OCI-LY1 (cell line): ENCODE results near the gene CTNNA1.

Experiments
- H2AFZ ChIP-seq: fragments of 200-600 bp; sonication (generic), shearing (Covaris generic); 2 replicates; pipeline ENCODE4 v1.6.0; 2014; ENCODE audit warnings: antibody characterized with exemption, mild to moderate bottlenecking, low read length
- H3F3A ChIP-seq: fragments of 200-600 bp; sonication (generic), shearing (Covaris generic); 2 replicates; pipeline ENCODE4 v1.6.0; 2014; ENCODE audit warnings: mild to moderate bottlenecking, antibody characterized with exemption, low read length, moderate library complexity; ENCODE audit not compliant: insufficient read depth
- H3K27ac ChIP-seq: fragments of 200-600 bp; sonication (generic); 2 replicates; pipeline ENCODE4 v1.5.1; 2014; ENCODE audit warnings: low read length, mixed run types, mild to moderate bottlenecking, low read depth; ENCODE audit not compliant: poor library complexity, severe bottlenecking
- H3K27me3 ChIP-seq: fragments of 200-600 bp; sonication (generic); 2 replicates; pipeline ENCODE4 v1.6.0; 2014; ENCODE audit warnings: antibody characterized with exemption, mild to moderate bottlenecking, low read length, moderate library complexity; ENCODE audit not compliant: insufficient read depth
- H3K36me3 ChIP-seq: fragments of 200-600 bp; sonication (generic); 2 replicates; pipeline ENCODE4 v1.6.1; 2014; ENCODE audit warnings: mild to moderate bottlenecking, antibody characterized with exemption, low read length, moderate library complexity, mixed read lengths; ENCODE audit not compliant: insufficient read depth
- H3K4me1 ChIP-seq: fragments of 200-600 bp; sonication (generic); 2 replicates; pipeline ENCODE4 v1.5.1; 2014; ENCODE audit warnings: mild to moderate bottlenecking, low read length, moderate library complexity; ENCODE audit not compliant: insufficient read depth, severe bottlenecking
- H3K4me2 ChIP-seq: fragments of 200-600 bp; sonication (generic), shearing (Covaris generic); 2 replicates; pipeline ENCODE4 v1.6.1; 2014; ENCODE audit warnings: low read length
- H3K4me3 ChIP-seq: fragments of 200-600 bp; sonication (generic); 2 replicates; pipeline ENCODE4 v1.5.1; 2014; ENCODE audit warnings: low read length, low read depth, mild to moderate bottlenecking, mixed read lengths; ENCODE audit not compliant: poor library complexity, severe bottlenecking
- H3K79me2 ChIP-seq: fragments of 200-600 bp; shearing (Covaris generic); 2 replicates; pipeline ENCODE4 v1.6.1; 2016; ENCODE audit warnings: mixed run types, low read length, mixed read lengths; ENCODE audit not compliant: insufficient read depth
- H3K9ac ChIP-seq: fragments of 200-600 bp; sonication (generic), shearing (Covaris generic); 2 replicates; pipeline ENCODE4 v1.6.1; 2014; ENCODE audit warnings: mild to moderate bottlenecking, low read length, mixed read lengths
- H3K9me2 ChIP-seq: fragments of 200-600 bp; sonication (generic), shearing (Covaris generic); 2 replicates; pipeline ENCODE4 v1.6.1; 2014; ENCODE audit warnings: low read depth, mild to moderate bottlenecking, low read length, mixed read lengths
- H3K9me3 ChIP-seq: fragments of 200-600 bp; shearing (Covaris generic); 2 replicates; pipeline ENCODE4 v1.6.1; 2014; ENCODE audit warnings: low read length, mixed read lengths
- H4K20me1 ChIP-seq: fragments of 200-600 bp; sonication (generic), shearing (Covaris generic); 2 replicates; pipeline ENCODE4 v1.6.0; 2016; ENCODE audit warnings: mild to moderate bottlenecking, low read length; ENCODE audit not compliant: insufficient read depth
- EZH2 ChIP-seq: fragments of 200-600 bp; sonication (generic), shearing (Covaris generic); IDR thresholded peaks from 2 replicates; pipeline ENCODE4 v1.8.0; 2017; ENCODE audit warnings: borderline replicate concordance, mixed run types, mild to moderate bottlenecking, antibody characterized with exemption, low read length, moderate library complexity, mixed read lengths
- TF ChIP-seq, protein P1 (sequence below): fragments of 200-600 bp; sonication (generic), shearing (Covaris generic); IDR thresholded peaks from 2 replicates; pipeline ENCODE4 v1.5.1; 2017; ENCODE audit warnings: mild to moderate bottlenecking, antibody characterized with exemption, low read length, moderate library complexity, mixed read lengths

CTNNA1 gene

DNA sequence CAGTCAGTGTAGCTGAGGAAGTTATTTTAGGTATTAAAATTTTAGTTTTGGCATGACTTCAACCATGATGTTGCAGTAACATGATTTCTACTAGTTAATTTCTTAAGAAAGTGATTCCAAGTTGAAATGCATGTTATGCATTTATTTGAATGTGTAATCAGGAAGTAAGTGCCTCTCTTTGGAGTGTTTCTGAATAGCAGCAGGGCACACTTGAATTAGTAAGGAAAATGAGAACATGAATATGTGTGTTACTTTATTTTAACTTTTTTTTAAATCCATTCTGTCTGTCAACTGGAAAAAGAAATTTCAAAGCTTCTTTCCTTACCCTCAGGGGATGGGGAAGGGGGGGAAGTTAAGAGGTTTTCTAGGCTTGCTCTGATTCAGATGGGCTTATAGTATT is 40.4 kb downstream of the CTNNA1 start:
- Histone ChIP-seq H3K79me2 (no peaks in the 10 kb centered on the region), H3K4me1 (no peaks in the 10 kb centered on the region), H3F3A (no peaks in the 10 kb centered on the region), H4K20me1 (no peaks in the 10 kb centered on the region), H3K36me3 (no peaks in the 10 kb centered on the region), H3K9me3 (no peaks in the 10 kb centered on the region), H3K27ac (no peak overlapping the region), H3K9ac (no peak overlapping the region), H2AFZ (no peak overlapping the region), H3K4me3 (no peak overlapping the region), H3K4me2 (no peak overlapping the region), H3K9me2 (no peaks in the 10 kb centered on the region), H3K27me3 (no peaks in the 10 kb centered on the region)
- TF ChIP-seq EZH2 = no peak
- TF ChIP-seq, protein P1, sequence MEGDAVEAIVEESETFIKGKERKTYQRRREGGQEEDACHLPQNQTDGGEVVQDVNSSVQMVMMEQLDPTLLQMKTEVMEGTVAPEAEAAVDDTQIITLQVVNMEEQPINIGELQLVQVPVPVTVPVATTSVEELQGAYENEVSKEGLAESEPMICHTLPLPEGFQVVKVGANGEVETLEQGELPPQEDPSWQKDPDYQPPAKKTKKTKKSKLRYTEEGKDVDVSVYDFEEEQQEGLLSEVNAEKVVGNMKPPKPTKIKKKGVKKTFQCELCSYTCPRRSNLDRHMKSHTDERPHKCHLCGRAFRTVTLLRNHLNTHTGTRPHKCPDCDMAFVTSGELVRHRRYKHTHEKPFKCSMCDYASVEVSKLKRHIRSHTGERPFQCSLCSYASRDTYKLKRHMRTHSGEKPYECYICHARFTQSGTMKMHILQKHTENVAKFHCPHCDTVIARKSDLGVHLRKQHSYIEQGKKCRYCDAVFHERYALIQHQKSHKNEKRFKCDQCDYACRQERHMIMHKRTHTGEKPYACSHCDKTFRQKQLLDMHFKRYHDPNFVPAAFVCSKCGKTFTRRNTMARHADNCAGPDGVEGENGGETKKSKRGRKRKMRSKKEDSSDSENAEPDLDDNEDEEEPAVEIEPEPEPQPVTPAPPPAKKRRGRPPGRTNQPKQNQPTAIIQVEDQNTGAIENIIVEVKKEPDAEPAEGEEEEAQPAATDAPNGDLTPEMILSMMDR = no peak

DNA sequence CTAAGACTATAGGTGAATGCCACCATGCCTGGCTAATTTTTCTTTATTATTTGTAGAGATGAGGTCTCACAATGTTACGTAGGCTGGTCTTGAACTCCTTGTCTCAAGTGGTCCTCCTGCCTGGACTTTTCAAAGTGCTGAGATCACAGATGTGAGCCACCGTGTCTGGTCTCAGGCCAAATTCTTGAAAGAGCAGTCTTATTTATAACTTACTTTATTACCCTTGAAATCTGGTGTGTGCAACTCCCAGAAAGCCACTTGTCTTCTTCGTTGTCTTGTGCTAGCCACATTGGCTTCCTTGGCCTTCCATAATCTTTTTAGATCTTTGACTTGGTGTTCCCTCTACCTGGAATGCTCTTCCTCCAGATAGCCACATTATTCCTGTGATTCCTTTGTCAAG is 50.1 kb downstream of the CTNNA1 start:
- Histone ChIP-seq H3K27me3 (no peaks in the 10 kb centered on the region), H3K79me2 (no peaks in the 10 kb centered on the region), H3K9me3 (no peaks in the 10 kb centered on the region), H3K4me1 (no peaks in the 10 kb centered on the region), H3K36me3 (no peaks in the 10 kb centered on the region), H2AFZ (no peak overlapping the region), H3K9me2 (no peaks in the 10 kb centered on the region), H3K27ac (no peak overlapping the region), H4K20me1 (no peaks in the 10 kb centered on the region), H3K4me2 (no peak overlapping the region), H3F3A (no peaks in the 10 kb centered on the region), H3K9ac (no peak overlapping the region), H3K4me3 (no peak overlapping the region)
- no peak for TF ChIP-seq EZH2
- TF ChIP-seq, protein P1 = no peak

DNA sequence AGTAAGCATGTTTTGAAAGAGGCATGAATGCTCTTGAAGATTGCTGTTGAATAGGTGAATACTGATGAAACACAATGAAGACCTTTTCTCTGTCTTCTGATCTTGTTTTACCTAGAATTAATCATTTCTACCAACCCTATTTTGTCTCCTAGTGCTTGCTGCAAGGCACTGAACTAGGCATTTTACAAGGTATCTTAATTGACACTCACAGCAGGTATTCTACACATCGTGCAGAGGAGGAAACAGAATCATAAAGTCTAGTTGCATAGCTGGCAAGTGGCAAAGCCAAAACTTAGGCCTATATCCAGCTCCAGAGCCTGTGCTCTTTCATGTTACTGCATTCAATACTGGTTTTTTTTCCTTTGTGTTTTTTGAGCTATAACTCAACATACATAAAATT is 50.7 kb downstream of the CTNNA1 start:
- Histone ChIP-seq H3K4me1 (no peaks in the 10 kb centered on the region), H3K4me2 (no peak overlapping the region), H3K36me3 (no peaks in the 10 kb centered on the region), H3K79me2 (no peaks in the 10 kb centered on the region), H3F3A (no peaks in the 10 kb centered on the region), H3K9me2 (no peaks in the 10 kb centered on the region), H3K4me3 (no peak overlapping the region), H3K27me3 (no peaks in the 10 kb centered on the region), H3K27ac (no peak overlapping the region), H2AFZ (no peak overlapping the region), H3K9ac (no peak overlapping the region), H3K9me3 (no peaks in the 10 kb centered on the region), H4K20me1 (no peaks in the 10 kb centered on the region)
- TF ChIP-seq, protein P1 = no peak
- no peak for TF ChIP-seq EZH2
